ENCODE data around the gene FOXP1. TPM values are rescaled to one million over a fixed set of nuclear protein-coding genes. Genes with fewer than 3 reads are reported as not detected.

FOXP1 gene
- total and polyA plus RNA-seq, 2 donors: 26.1 to 42.3 TPM

GRCh38 chr3:71130471-71131374, 452.8 kb downstream of the FOXP1 start:
- Histone ChIP-seq H3K4me3 (ENCODE audit: low read length in 2 of 2) (peak overlapping the region; percentile 76 to 86), H3K27ac (ENCODE audit: low read depth in 1 of 2, low read length in 1 of 2) (peak overlapping the region; percentile 89 to 97), H3K36me3 (ENCODE audit: control insufficient read depth in 2 of 2, insufficient read depth in 2 of 2, low read length in 1 of 2) (no peaks in the 10 kb centered on the region), H3K27me3 (ENCODE audit: control insufficient read depth in 2 of 2, insufficient read depth in 1 of 2, low read length in 1 of 2) (no peaks in the 10 kb centered on the region), H3K9me3 (ENCODE audit: control insufficient read depth in 2 of 2, insufficient read depth in 1 of 2, low read length in 1 of 2) (no peaks in the 10 kb centered on the region), H3K4me1 (ENCODE audit: control insufficient read depth in 2 of 2, insufficient read depth in 2 of 2, low read length in 2 of 2) (peaks cover 22 to 53% of the 10 kb centered on the region in 2 donors)
- DNase-seq (ENCODE audit: low read depth in 6 of 9, low spot score in 9 of 9): peak; percentile 66 to 93 (median 82)
- WGBS: 19% methylated on average over 19 of the region's 19 CpGs

GRCh38 chr3:71129611-71130431, 453.7 kb downstream of the FOXP1 start:
- DNase-seq (ENCODE audit: low read depth in 6 of 9, low spot score in 9 of 9): peak in 5 of 9 donors; percentile 33 to 59 (median 48)
- H3K9me3 ChIP-seq (ENCODE audit: control insufficient read depth in 2 of 2, insufficient read depth in 1 of 2, low read length in 1 of 2): no peaks in the 10 kb centered on the region
- no peaks in the 10 kb centered on the region for H3K27me3 ChIP-seq (ENCODE audit: control insufficient read depth in 2 of 2, insufficient read depth in 1 of 2, low read length in 1 of 2)
- peak overlapping the region; percentile 76 to 86 for H3K4me3 ChIP-seq (ENCODE audit: low read length in 2 of 2)
- H3K27ac ChIP-seq (ENCODE audit: low read depth in 1 of 2, low read length in 1 of 2): peak overlapping the region; percentile 80 to 97
- under 1% methylated on average over 13 of the region's 13 CpGs for WGBS
- peaks cover 0 to 2% of the 10 kb centered on the region in 2 donors for H3K36me3 ChIP-seq (ENCODE audit: control insufficient read depth in 2 of 2, insufficient read depth in 2 of 2, low read length in 1 of 2)
- peaks cover 26 to 51% of the 10 kb centered on the region in 2 donors for H3K4me1 ChIP-seq (ENCODE audit: control insufficient read depth in 2 of 2, insufficient read depth in 2 of 2, low read length in 2 of 2)

- H3K27ac ChIP-seq (ENCODE audit: low read depth in 1 of 2, low read length in 1 of 2): peak overlapping the region; percentile 71 to 97
- H3K27me3 ChIP-seq (ENCODE audit: control insufficient read depth in 2 of 2, insufficient read depth in 1 of 2, low read length in 1 of 2): no peaks in the 10 kb centered on the region
- WGBS: 47% methylated on average over 6 of the region's 6 CpGs
- peak in 1 of 9 donors; percentile 31 for DNase-seq (ENCODE audit: low read depth in 6 of 9, low spot score in 9 of 9)
- H3K36me3 ChIP-seq (ENCODE audit: control insufficient read depth in 2 of 2, insufficient read depth in 2 of 2, low read length in 1 of 2): peaks cover 0 to 4% of the 10 kb centered on the region in 2 donors
- H3K4me3 ChIP-seq (ENCODE audit: low read length in 2 of 2): peak overlapping the region; percentile 76 to 86
- no peaks in the 10 kb centered on the region for H3K9me3 ChIP-seq (ENCODE audit: control insufficient read depth in 2 of 2, insufficient read depth in 1 of 2, low read length in 1 of 2)
- peaks cover 26 to 49% of the 10 kb centered on the region in 2 donors for H3K4me1 ChIP-seq (ENCODE audit: control insufficient read depth in 2 of 2, insufficient read depth in 2 of 2, low read length in 2 of 2)
These were observed 454.6 kb downstream of the FOXP1 start for GRCh38 chr3:71128961-71129360.

GRCh38 chr3:71127844-71128243, 455.7 kb downstream of the FOXP1 start:
- H3K27ac ChIP-seq (ENCODE audit: low read depth in 1 of 2, low read length in 1 of 2): peak overlapping the region; percentile 64 to 73
- H3K4me1 ChIP-seq (ENCODE audit: control insufficient read depth in 2 of 2, insufficient read depth in 2 of 2, low read length in 2 of 2): peaks cover 26 to 44% of the 10 kb centered on the region in 2 donors
- H3K4me3 ChIP-seq (ENCODE audit: low read length in 2 of 2): peak overlapping the region in 1 of 2 donors; percentile 37
- no peaks in the 10 kb centered on the region for H3K9me3 ChIP-seq (ENCODE audit: control insufficient read depth in 2 of 2, insufficient read depth in 1 of 2, low read length in 1 of 2)
- no peak for DNase-seq (ENCODE audit: low read depth in 6 of 9, low spot score in 9 of 9)
- WGBS: 88% methylated on average over 7 of the region's 7 CpGs
- H3K27me3 ChIP-seq (ENCODE audit: control insufficient read depth in 2 of 2, insufficient read depth in 1 of 2, low read length in 1 of 2): no peaks in the 10 kb centered on the region
- H3K36me3 ChIP-seq (ENCODE audit: control insufficient read depth in 2 of 2, insufficient read depth in 2 of 2, low read length in 1 of 2): peaks cover 3 to 7% of the 10 kb centered on the region in 2 donors

- 47% methylated on average over 7 of the region's 7 CpGs for WGBS
- Histone ChIP-seq H3K36me3 (ENCODE audit: control insufficient read depth in 2 of 2, insufficient read depth in 2 of 2, low read length in 1 of 2) (peaks cover 3 to 7% of the 10 kb centered on the region in 2 donors), H3K4me3 (ENCODE audit: low read length in 2 of 2) (peak overlapping the region; percentile 3 to 37), H3K4me1 (ENCODE audit: control insufficient read depth in 2 of 2, insufficient read depth in 2 of 2, low read length in 2 of 2) (peaks cover 26 to 39% of the 10 kb centered on the region in 2 donors), H3K27ac (ENCODE audit: low read depth in 1 of 2, low read length in 1 of 2) (peak overlapping the region; percentile 67 to 73), H3K27me3 (ENCODE audit: control insufficient read depth in 2 of 2, insufficient read depth in 1 of 2, low read length in 1 of 2) (no peaks in the 10 kb centered on the region), H3K9me3 (ENCODE audit: control insufficient read depth in 2 of 2, insufficient read depth in 1 of 2, low read length in 1 of 2) (no peaks in the 10 kb centered on the region)
- peak in 2 of 9 donors; percentile 24 to 49 for DNase-seq (ENCODE audit: low read depth in 6 of 9, low spot score in 9 of 9)
These were observed 456.3 kb downstream of the FOXP1 start for GRCh38 chr3:71127052-71127831.

- H3K4me3 ChIP-seq (ENCODE audit: low read length in 2 of 2): no peak overlapping the region
- H3K36me3 ChIP-seq (ENCODE audit: control insufficient read depth in 2 of 2, insufficient read depth in 2 of 2, low read length in 1 of 2): peaks cover 3 to 7% of the 10 kb centered on the region in 2 donors
- no peaks in the 10 kb centered on the region for H3K27me3 ChIP-seq (ENCODE audit: control insufficient read depth in 2 of 2, insufficient read depth in 1 of 2, low read length in 1 of 2)
- no peak overlapping the region for H3K27ac ChIP-seq (ENCODE audit: low read depth in 1 of 2, low read length in 1 of 2)
- DNase-seq (ENCODE audit: low read depth in 6 of 9, low spot score in 9 of 9): no peak
- peaks cover 14 to 23% of the 10 kb centered on the region in 2 donors for H3K4me1 ChIP-seq (ENCODE audit: control insufficient read depth in 2 of 2, insufficient read depth in 2 of 2, low read length in 2 of 2)
- H3K9me3 ChIP-seq (ENCODE audit: control insufficient read depth in 2 of 2, insufficient read depth in 1 of 2, low read length in 1 of 2): no peaks in the 10 kb centered on the region
- WGBS: 99% methylated on average over 1 of the region's 1 CpG
These were observed 457.8 kb downstream of the FOXP1 start for GRCh38 chr3:71125738-71126137.

GRCh38 chr3:71124048-71124447, 459.5 kb downstream of the FOXP1 start:
- Histone ChIP-seq H3K4me1 (ENCODE audit: control insufficient read depth in 2 of 2, insufficient read depth in 2 of 2, low read length in 2 of 2) (peaks cover 14 to 20% of the 10 kb centered on the region in 2 donors), H3K27ac (ENCODE audit: low read depth in 1 of 2, low read length in 1 of 2) (no peak overlapping the region), H3K27me3 (ENCODE audit: control insufficient read depth in 2 of 2, insufficient read depth in 1 of 2, low read length in 1 of 2) (no peaks in the 10 kb centered on the region), H3K36me3 (ENCODE audit: control insufficient read depth in 2 of 2, insufficient read depth in 2 of 2, low read length in 1 of 2) (peaks cover 3 to 10% of the 10 kb centered on the region in 2 donors), H3K4me3 (ENCODE audit: low read length in 2 of 2) (no peak overlapping the region), H3K9me3 (ENCODE audit: control insufficient read depth in 2 of 2, insufficient read depth in 1 of 2, low read length in 1 of 2) (no peaks in the 10 kb centered on the region)
- 86% methylated on average over 1 of the region's 1 CpG for WGBS
- DNase-seq (ENCODE audit: low read depth in 6 of 9, low spot score in 9 of 9): no peak

- no peak overlapping the region for H3K4me3 ChIP-seq (ENCODE audit: low read length in 2 of 2)
- no peak for DNase-seq (ENCODE audit: low read depth in 6 of 9, low spot score in 9 of 9)
- peaks cover 3 to 17% of the 10 kb centered on the region in 2 donors for H3K36me3 ChIP-seq (ENCODE audit: control insufficient read depth in 2 of 2, insufficient read depth in 2 of 2, low read length in 1 of 2)
- no peaks in the 10 kb centered on the region for H3K27me3 ChIP-seq (ENCODE audit: control insufficient read depth in 2 of 2, insufficient read depth in 1 of 2, low read length in 1 of 2)
- no peaks in the 10 kb centered on the region for H3K9me3 ChIP-seq (ENCODE audit: control insufficient read depth in 2 of 2, insufficient read depth in 1 of 2, low read length in 1 of 2)
- H3K4me1 ChIP-seq (ENCODE audit: control insufficient read depth in 2 of 2, insufficient read depth in 2 of 2, low read length in 2 of 2): peaks cover 9% of the 10 kb centered on the region in 2 donors
- no peak overlapping the region for H3K27ac ChIP-seq (ENCODE audit: low read depth in 1 of 2, low read length in 1 of 2)
- 94% methylated on average over 4 of the region's 4 CpGs for WGBS
These were observed 460.9 kb downstream of the FOXP1 start for GRCh38 chr3:71122641-71123040.
